GM23248 (cell line): Measurements from ENCODE around the gene NFIX.

Experiments used
- EZH2 ChIP-seq: fragments of 200-600 bp; sonication (generic); IDR thresholded peaks from 2 replicates; pipeline ENCODE4 v1.6.1; 2018; ENCODE audit warnings: antibody characterized with exemption, mild to moderate bottlenecking; ENCODE audit not compliant: insufficient read depth, poor library complexity, severe bottlenecking
- EZH2phosphoT487 ChIP-seq: fragments of 200-600 bp; sonication (generic); IDR thresholded peaks from 2 replicates; pipeline ENCODE4 v1.6.1; 2018; ENCODE audit warnings: antibody characterized with exemption, moderate library complexity, mild to moderate bottlenecking, low read depth; ENCODE audit not compliant: insufficient read depth

DNA sequence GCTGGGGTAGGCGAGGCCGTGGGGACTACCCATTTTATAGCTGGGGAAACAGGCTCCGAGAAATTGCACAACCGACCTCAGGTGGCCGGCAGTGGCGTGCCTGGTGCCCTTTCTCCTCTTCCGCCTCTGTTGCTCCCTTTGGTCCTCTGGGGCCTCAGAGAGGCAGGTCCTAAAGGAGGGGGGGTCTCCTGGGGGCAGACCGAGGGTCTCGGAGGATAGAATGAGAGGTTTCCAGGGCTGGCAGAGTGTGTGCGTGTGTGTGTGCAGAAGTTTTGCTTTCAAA, 143.6 kb downstream of the NFIX start:
- TF ChIP-seq EZH2 (no peak), EZH2phosphoT487 (no peak)
